AG04450 (cell line): ENCODE results near the gene NET1. TPM values are rescaled to one million over a fixed set of nuclear protein-coding genes. Genes with fewer than 3 reads are reported as not detected.

Source experiments
- CTCF ChIA-PET: fragments of 300-600, 350-600 bp; formaldehyde crosslinking; extraction: SDS; loops from one replicate; lab custom pipeline; 2022; ENCODE audit warnings: antibody characterized with exemption, inconsistent platforms; lab: Charles Lee
- POLR2A ChIA-PET: fragments of 350-600 bp; formaldehyde crosslinking; extraction: SDS; loops from one replicate; lab custom pipeline; 2021; ENCODE audit warnings: antibody characterized with exemption, inconsistent platforms; lab: Yijun Ruan, JAX
- DNase-seq: peaks from one replicate; pipeline ENCODE4 v3.0.0-alpha.2; 2011; ENCODE audit warnings: low read depth, low spot score
- H3K27ac ChIP-seq: one replicate; pipeline ENCODE4 v1.5.1; 2012; ENCODE audit warnings: low read depth, low read length, control low read depth
- H3K27me3 ChIP-seq: one replicate; pipeline ENCODE4 v1.6.0; 2012; ENCODE audit warnings: low read length; ENCODE audit not compliant: control insufficient read depth, insufficient read depth
- H3K4me3 ChIP-seq: 2 replicates; pipeline ENCODE4 v1.5.1; 2011; ENCODE audit warnings: mild to moderate bottlenecking, low read depth, low read length, control low read depth
- H3K9me3 ChIP-seq: 2 replicates; pipeline ENCODE4 v1.5.1; 2012; ENCODE audit warnings: low read length; ENCODE audit not compliant: control insufficient read depth, insufficient read depth
- polyA plus RNA-seq: library from polyadenylated mRNA; depleted of rRNA; stranded (reverse); fragments of >200 nt; gene quantifications from 2 replicates; pipeline ENCODE4 v1.2.3, GENCODE V29; 2011
- TF ChIP-seq, protein P1 (sequence below): IDR thresholded peaks from 2 replicates; pipeline ENCODE4 v1.5.1; 2011; ENCODE audit warnings: low read depth, low read length, control low read depth, inconsistent platforms

NET1 gene
- polyA plus RNA-seq, 1 experiment: 46.8 TPM

DNA sequence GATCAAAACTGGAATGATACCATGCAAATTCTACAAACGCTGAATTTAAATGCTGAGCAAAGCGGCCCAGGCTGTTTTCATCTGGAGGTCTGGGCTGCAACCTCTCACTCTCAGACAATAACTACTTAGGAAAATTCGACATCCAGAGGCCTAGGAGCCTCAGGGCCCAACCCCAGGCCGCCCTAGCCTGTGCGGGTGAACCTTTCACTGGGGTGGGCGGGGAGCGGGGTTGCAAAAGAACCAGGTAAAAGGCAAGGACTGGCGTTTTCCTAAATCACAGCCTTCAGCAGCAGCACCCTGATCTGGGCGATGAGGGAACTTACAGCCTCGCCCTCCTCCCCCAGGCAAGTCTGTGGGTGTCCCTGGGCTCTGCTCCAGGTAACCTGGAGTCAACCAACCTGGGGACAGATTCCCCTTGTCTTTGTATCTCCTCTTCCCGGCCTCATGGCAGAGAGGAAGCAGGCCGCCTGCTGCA, 53.7 kb downstream of the NET1 start:
- Histone ChIP-seq H3K9me3 (peaks cover 9% of the 10 kb centered on the region), H3K27me3 (no peaks in the 10 kb centered on the region), H3K4me3 (no peak overlapping the region), H3K27ac (no peak overlapping the region)
- TF ChIP-seq, protein P1, sequence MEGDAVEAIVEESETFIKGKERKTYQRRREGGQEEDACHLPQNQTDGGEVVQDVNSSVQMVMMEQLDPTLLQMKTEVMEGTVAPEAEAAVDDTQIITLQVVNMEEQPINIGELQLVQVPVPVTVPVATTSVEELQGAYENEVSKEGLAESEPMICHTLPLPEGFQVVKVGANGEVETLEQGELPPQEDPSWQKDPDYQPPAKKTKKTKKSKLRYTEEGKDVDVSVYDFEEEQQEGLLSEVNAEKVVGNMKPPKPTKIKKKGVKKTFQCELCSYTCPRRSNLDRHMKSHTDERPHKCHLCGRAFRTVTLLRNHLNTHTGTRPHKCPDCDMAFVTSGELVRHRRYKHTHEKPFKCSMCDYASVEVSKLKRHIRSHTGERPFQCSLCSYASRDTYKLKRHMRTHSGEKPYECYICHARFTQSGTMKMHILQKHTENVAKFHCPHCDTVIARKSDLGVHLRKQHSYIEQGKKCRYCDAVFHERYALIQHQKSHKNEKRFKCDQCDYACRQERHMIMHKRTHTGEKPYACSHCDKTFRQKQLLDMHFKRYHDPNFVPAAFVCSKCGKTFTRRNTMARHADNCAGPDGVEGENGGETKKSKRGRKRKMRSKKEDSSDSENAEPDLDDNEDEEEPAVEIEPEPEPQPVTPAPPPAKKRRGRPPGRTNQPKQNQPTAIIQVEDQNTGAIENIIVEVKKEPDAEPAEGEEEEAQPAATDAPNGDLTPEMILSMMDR: no peak
- DNase-seq: no peak
- POLR2A ChIA-PET: interaction anchor here (0.9 kb wide), 1 partner anchor 20 kb away, joined by 3 read pairs; no protein-coding TSS in a partner anchor
- CTCF ChIA-PET: interaction anchor here (0.6 kb wide), 1 partner anchor 68 kb away, joined by 6 read pairs; no protein-coding TSS in a partner anchor

DNA sequence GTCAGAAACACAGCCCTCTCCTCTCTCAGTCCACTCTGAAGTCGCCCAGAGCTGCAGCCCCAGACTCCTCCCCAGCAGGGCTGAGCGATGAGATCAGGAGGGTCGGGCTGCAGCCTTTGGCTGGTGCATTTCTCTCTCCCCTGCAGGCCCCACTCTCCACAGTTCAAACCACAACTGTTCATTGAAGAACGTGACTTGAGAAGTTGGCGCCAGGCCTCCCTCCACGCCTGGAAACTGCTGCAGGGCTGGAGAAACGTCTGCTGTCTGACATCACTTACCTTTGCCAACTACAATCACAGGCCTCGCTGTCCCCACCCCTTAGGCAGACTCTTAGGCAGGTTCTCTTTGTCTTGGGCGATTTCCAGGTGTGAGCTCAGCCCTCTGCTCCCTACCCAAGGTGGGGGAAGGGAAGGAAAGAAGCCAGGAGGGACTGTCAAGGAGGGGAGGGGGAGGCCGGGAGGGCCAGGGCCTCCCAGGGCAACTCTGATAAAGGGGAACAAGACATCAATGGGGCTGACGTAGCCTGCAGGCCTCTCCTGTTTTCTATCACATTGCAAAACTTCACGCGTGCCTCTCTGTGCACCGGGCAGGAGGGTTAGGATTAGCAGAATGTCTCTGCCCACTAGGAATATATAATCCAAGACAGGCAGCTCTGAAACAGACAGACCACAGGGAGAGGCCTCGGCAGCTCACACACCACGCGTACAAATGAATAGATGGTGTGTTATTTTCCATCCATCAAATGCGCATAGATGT, 54.3 kb downstream of the NET1 start:
- H3K4me3 ChIP-seq: no peak overlapping the region
- H3K27ac ChIP-seq: peak overlapping the region; percentile 39
- CTCF ChIA-PET: interaction anchor here (0.6 to 1.2 kb wide), 2 partner anchors 24 to 68 kb away, joined by 5 to 6 read pairs; no protein-coding TSS in a partner anchor
- TF ChIP-seq, protein P1: no peak
- H3K9me3 ChIP-seq: peaks cover 9% of the 10 kb centered on the region
- POLR2A ChIA-PET: interaction anchor here (0.9 to 1.1 kb wide), 2 partner anchors 20 to 82 kb away, joined by 3 read pairs; no protein-coding TSS in a partner anchor
- peak; percentile 68 for DNase-seq
- H3K27me3 ChIP-seq: no peaks in the 10 kb centered on the region

DNA sequence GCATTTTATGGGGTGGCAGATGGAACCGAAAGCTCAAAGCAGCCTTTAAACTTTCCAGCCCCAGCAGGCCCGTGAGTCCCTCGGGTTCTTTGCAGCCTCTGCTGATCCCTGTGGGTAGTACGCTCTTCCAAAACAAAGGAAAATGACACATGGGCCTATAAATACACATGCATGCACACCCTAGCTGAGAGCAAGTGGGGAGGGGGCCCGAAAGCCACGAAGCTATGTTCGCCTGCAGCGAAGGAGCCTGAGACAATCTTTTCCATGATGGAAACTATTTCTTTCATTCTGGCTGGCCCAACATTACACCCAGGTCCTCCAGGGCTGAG, 54.8 kb downstream of the NET1 start:
- no peak overlapping the region for H3K4me3 ChIP-seq
- TF ChIP-seq, protein P1: no peak
- no peak overlapping the region for H3K27ac ChIP-seq
- ChIA-PET POLR2A (interaction anchor here (1.1 kb wide), 1 partner anchor 82 kb away, joined by 3 read pairs; no protein-coding TSS in a partner anchor), CTCF (interaction anchor here (1.2 kb wide), 1 partner anchor 25 kb away, joined by 5 read pairs; no protein-coding TSS in a partner anchor)
- H3K9me3 ChIP-seq: peaks cover 9% of the 10 kb centered on the region
- no peak for DNase-seq
- H3K27me3 ChIP-seq: no peaks in the 10 kb centered on the region

DNA sequence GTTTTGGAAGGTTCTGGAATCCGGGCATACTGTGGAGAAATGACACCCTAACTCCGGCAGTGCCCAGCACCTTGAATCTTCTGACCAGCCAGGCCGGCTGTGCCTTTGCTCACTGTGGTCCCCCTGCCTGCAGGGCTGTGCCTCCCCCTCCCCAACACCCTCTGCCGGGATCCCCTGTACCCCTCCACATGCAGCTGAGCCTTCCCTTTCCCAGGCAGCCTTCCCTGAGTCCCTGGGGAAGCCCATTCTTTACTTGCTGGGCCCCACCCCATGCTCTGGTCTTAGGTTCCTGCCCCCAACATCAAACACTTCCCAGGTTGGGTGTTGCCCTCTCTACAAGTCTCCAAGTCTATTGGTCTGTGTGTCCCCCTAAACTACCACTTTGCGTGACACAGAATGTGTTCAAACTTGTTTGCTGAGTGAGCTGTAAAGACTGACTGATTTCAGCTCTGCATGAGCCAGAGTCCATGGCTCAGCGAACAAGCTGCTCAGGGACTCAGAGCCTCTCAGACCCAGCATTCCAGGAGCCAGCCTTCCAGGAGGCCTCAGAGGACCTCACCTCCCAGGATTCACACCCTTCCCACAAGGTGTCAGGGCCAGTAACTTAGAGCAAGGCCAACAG, 55.4 kb downstream of the NET1 start:
- TF ChIP-seq, protein P1: no peak
- Histone ChIP-seq H3K4me3 (no peak overlapping the region), H3K27ac (no peak overlapping the region), H3K27me3 (no peaks in the 10 kb centered on the region), H3K9me3 (peaks cover 9% of the 10 kb centered on the region)
- DNase-seq: no peak
- ChIA-PET CTCF (interaction anchor here (1.2 kb wide), 1 partner anchor 25 kb away, joined by 5 read pairs; no protein-coding TSS in a partner anchor), POLR2A (interaction anchor here (1.1 kb wide), 1 partner anchor 81 kb away, joined by 3 read pairs; no protein-coding TSS in a partner anchor)
